ENCODE results near the gene ANHX.

ANHX gene

DNA sequence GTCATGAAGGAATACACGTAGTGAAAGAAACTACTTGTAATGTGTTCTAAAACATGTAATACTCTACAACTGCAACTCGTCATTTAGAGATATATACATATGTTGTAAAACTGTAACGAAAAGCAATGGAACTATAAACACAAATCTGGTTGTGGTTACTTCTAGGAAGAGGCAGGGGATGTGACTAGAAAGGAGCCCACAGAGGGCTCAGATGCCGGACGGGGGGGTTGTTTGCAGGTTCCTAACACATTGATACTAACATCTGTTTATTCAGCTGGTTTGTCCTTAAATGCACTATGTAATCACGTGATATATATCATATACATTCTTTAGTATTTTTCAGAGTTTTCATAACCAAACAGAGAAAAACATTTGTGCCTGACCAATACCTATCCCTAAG, 16.1 kb upstream of the ANHX start:
- Histone ChIP-seq H3K4me3 (replicated peaks; ENCODE audit: insufficient read depth, low read length) (no peak overlapping the region), H3K27ac (replicated peaks) (no peak overlapping the region), H3K27me3 (ENCODE audit: insufficient read depth, poor library complexity, severe bottlenecking) (no peaks in the 10 kb centered on the region)
- TF ChIP-seq GABPA (IDR thresholded peaks at IDR 0.05; ENCODE audit: low read depth) (no peak), SPI1 (IDR thresholded peaks at IDR 0.05; ENCODE audit: borderline replicate concordance, low read depth) (no peak), POLR2AphosphoS5 (IDR thresholded peaks at IDR 0.05; ENCODE audit: low read depth) (no peak)
- DNase-seq (ENCODE audit: low read depth in 1 of 2, low spot score in 1 of 2) = no peak

DNA sequence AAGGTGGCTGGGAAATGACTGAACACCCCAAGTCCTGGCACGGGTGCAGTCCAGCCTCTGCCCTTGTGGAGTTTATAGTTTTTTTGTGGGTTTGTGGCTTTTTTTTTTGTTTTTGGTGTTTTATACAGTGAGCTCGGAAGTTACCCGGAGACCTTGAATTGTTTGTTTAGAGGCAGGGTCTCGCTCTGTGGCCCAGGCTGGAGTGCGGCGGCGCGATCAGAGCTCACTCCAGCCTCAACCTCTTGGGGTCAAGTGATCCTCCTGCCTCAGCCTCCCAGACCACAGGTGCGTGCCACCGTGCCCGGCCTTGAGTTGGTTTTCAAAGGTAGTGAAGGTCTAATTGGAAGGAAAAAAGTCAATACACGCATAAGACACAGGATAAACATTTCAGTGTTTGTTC, 879 bp upstream of the ANHX start:
- TF ChIP-seq POLR2AphosphoS5 (IDR thresholded peaks at IDR 0.05; ENCODE audit: low read depth) = no peak
- TF ChIP-seq, protein P1, sequence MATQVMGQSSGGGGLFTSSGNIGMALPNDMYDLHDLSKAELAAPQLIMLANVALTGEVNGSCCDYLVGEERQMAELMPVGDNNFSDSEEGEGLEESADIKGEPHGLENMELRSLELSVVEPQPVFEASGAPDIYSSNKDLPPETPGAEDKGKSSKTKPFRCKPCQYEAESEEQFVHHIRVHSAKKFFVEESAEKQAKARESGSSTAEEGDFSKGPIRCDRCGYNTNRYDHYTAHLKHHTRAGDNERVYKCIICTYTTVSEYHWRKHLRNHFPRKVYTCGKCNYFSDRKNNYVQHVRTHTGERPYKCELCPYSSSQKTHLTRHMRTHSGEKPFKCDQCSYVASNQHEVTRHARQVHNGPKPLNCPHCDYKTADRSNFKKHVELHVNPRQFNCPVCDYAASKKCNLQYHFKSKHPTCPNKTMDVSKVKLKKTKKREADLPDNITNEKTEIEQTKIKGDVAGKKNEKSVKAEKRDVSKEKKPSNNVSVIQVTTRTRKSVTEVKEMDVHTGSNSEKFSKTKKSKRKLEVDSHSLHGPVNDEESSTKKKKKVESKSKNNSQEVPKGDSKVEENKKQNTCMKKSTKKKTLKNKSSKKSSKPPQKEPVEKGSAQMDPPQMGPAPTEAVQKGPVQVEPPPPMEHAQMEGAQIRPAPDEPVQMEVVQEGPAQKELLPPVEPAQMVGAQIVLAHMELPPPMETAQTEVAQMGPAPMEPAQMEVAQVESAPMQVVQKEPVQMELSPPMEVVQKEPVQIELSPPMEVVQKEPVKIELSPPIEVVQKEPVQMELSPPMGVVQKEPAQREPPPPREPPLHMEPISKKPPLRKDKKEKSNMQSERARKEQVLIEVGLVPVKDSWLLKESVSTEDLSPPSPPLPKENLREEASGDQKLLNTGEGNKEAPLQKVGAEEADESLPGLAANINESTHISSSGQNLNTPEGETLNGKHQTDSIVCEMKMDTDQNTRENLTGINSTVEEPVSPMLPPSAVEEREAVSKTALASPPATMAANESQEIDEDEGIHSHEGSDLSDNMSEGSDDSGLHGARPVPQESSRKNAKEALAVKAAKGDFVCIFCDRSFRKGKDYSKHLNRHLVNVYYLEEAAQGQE (IDR thresholded peaks at IDR 0.05; ENCODE audit: insufficient replicate concordance, low read depth) = no peak
- Histone ChIP-seq H3K27me3 (ENCODE audit: insufficient read depth, poor library complexity, severe bottlenecking) (no peaks in the 10 kb centered on the region), H3K4me3 (replicated peaks; ENCODE audit: insufficient read depth, low read length) (no peak overlapping the region), H3K27ac (replicated peaks) (no peak overlapping the region)
- DNase-seq (ENCODE audit: low read depth in 1 of 2, low spot score in 1 of 2) = no peak

DNA sequence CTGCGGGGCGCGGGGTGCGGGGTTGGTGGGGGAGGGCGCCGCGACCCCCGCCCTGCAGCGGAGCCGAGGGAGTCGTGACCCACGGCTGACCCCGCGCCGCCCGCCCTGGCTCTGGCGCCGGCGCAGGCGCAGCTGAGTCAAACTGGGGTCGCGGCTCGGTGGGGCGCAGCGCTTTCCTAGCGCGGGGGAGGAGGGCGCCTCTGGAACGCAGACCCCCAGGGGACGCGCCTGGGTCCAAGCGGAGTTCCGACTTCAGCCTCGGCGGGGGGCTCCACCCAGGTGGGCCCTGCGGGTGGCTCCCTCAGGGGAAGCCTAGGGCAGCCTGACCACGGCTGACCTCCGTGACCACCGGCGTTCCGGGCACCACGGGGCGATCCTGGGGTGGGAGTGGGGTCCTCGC, 467 bp upstream of the ANHX start:
- Histone ChIP-seq H3K27me3 (ENCODE audit: insufficient read depth, poor library complexity, severe bottlenecking) (no peaks in the 10 kb centered on the region), H3K4me3 (replicated peaks; ENCODE audit: insufficient read depth, low read length) (no peak overlapping the region), H3K27ac (replicated peaks) (no peak overlapping the region)
- no peak for DNase-seq (ENCODE audit: low read depth in 1 of 2, low spot score in 1 of 2)
- no peak for TF ChIP-seq POLR2AphosphoS5 (IDR thresholded peaks at IDR 0.05; ENCODE audit: low read depth)
- TF ChIP-seq, protein P1 (IDR thresholded peaks at IDR 0.05; ENCODE audit: insufficient replicate concordance, low read depth) = no peak

DNA sequence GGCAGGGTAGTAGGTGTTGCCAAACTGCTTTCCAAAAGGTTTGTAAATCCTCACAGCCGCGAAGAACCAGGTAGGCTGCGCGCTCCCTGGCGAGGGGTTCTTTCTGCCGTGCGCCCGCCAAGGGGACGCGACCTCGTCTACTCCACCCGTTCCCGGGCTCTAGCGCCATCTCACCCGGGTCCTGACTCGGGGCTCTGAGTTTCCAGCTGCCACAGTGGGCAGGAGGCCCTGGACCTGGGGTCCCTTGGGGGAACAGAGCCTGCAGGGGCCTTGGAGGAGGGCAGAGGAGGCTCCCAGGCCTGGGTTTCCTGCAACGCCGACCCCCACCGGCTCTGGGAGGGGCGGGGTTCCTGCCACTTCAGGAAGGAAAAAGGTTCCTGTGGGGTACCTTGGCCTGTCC, 706 bp downstream of the ANHX start:
- TF ChIP-seq POLR2AphosphoS5 (IDR thresholded peaks at IDR 0.05; ENCODE audit: low read depth) (no peak), SPI1 (IDR thresholded peaks at IDR 0.05; ENCODE audit: borderline replicate concordance, low read depth) (no peak), GABPA (IDR thresholded peaks at IDR 0.05; ENCODE audit: low read depth) (no peak)
- TF ChIP-seq, protein P1 (IDR thresholded peaks at IDR 0.05; ENCODE audit: insufficient replicate concordance, low read depth) = no peak
- TF ChIP-seq, protein P2, sequence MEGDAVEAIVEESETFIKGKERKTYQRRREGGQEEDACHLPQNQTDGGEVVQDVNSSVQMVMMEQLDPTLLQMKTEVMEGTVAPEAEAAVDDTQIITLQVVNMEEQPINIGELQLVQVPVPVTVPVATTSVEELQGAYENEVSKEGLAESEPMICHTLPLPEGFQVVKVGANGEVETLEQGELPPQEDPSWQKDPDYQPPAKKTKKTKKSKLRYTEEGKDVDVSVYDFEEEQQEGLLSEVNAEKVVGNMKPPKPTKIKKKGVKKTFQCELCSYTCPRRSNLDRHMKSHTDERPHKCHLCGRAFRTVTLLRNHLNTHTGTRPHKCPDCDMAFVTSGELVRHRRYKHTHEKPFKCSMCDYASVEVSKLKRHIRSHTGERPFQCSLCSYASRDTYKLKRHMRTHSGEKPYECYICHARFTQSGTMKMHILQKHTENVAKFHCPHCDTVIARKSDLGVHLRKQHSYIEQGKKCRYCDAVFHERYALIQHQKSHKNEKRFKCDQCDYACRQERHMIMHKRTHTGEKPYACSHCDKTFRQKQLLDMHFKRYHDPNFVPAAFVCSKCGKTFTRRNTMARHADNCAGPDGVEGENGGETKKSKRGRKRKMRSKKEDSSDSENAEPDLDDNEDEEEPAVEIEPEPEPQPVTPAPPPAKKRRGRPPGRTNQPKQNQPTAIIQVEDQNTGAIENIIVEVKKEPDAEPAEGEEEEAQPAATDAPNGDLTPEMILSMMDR (IDR thresholded peaks at IDR 0.05; ENCODE audit: insufficient read depth, low read length) = no peak
- no peaks in the 10 kb centered on the region for H3K27me3 ChIP-seq (ENCODE audit: insufficient read depth, poor library complexity, severe bottlenecking)
- H3K27ac ChIP-seq (replicated peaks) = no peak overlapping the region
- DNase-seq (ENCODE audit: low read depth in 1 of 2, low spot score in 1 of 2) = no peak
- no peak overlapping the region for H3K4me3 ChIP-seq (replicated peaks; ENCODE audit: insufficient read depth, low read length)

All from HL-60 (cell line).